ENCODE results near the gene ARL6IP4.

DNA sequence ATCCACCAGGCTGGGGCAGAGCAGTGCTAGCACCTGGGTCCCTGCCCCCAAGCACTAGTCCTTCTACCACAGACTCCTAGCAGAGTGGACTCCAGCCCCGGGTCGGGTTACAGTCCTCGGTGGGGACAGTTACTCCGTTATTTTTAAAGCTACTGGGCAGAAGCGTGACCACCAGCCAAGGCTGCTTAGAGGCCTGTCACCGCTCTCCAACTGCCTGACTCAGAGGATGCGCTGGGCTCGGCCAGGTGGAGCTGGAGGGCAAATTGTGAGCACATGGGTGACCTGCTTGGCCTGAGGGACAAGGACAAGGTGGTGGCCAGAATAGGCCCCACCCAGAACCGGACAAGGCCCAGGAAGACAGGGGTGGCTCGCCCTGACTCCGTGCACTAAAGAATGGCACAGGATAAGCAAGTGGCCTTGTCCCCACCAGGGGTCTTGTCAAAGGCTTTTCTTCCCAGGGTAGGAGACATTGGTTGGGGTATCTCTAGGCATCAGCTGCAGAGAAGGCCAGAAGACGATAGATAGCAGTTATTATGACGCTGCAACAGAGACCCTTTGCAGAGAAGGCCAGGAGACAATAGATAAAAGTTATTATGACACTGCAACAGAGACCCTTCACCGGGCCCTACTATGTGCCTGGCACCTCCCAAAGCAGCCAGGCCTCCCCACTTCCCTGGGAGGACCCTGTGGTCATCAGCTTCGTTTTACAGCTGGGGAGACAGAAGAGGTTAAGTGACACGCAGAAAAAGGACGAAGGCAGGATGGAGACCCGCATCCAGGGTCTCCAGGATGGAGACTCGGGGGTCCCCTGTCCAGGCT lies 15.8 kb upstream of the ARL6IP4 start:
- TF ChIP-seq, protein P1, sequence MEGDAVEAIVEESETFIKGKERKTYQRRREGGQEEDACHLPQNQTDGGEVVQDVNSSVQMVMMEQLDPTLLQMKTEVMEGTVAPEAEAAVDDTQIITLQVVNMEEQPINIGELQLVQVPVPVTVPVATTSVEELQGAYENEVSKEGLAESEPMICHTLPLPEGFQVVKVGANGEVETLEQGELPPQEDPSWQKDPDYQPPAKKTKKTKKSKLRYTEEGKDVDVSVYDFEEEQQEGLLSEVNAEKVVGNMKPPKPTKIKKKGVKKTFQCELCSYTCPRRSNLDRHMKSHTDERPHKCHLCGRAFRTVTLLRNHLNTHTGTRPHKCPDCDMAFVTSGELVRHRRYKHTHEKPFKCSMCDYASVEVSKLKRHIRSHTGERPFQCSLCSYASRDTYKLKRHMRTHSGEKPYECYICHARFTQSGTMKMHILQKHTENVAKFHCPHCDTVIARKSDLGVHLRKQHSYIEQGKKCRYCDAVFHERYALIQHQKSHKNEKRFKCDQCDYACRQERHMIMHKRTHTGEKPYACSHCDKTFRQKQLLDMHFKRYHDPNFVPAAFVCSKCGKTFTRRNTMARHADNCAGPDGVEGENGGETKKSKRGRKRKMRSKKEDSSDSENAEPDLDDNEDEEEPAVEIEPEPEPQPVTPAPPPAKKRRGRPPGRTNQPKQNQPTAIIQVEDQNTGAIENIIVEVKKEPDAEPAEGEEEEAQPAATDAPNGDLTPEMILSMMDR (IDR thresholded peaks at IDR 0.05; ENCODE audit: insufficient read depth, low read length): no peak
- TF ChIP-seq POLR2AphosphoS5 (IDR thresholded peaks at IDR 0.05; ENCODE audit: low read depth) (no peak), GABPA (IDR thresholded peaks at IDR 0.05; ENCODE audit: low read depth) (no peak)
- TF ChIP-seq, protein P2, sequence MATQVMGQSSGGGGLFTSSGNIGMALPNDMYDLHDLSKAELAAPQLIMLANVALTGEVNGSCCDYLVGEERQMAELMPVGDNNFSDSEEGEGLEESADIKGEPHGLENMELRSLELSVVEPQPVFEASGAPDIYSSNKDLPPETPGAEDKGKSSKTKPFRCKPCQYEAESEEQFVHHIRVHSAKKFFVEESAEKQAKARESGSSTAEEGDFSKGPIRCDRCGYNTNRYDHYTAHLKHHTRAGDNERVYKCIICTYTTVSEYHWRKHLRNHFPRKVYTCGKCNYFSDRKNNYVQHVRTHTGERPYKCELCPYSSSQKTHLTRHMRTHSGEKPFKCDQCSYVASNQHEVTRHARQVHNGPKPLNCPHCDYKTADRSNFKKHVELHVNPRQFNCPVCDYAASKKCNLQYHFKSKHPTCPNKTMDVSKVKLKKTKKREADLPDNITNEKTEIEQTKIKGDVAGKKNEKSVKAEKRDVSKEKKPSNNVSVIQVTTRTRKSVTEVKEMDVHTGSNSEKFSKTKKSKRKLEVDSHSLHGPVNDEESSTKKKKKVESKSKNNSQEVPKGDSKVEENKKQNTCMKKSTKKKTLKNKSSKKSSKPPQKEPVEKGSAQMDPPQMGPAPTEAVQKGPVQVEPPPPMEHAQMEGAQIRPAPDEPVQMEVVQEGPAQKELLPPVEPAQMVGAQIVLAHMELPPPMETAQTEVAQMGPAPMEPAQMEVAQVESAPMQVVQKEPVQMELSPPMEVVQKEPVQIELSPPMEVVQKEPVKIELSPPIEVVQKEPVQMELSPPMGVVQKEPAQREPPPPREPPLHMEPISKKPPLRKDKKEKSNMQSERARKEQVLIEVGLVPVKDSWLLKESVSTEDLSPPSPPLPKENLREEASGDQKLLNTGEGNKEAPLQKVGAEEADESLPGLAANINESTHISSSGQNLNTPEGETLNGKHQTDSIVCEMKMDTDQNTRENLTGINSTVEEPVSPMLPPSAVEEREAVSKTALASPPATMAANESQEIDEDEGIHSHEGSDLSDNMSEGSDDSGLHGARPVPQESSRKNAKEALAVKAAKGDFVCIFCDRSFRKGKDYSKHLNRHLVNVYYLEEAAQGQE (IDR thresholded peaks at IDR 0.05; ENCODE audit: insufficient replicate concordance, low read depth): no peak
